ENCODE data around the gene FGR.
"Not testable (repeated sequence)": the region's sequence is repeated elsewhere in the genome, so short reads cannot be mapped to it uniquely, and the experiment has no call there.

FGR gene

DNA sequence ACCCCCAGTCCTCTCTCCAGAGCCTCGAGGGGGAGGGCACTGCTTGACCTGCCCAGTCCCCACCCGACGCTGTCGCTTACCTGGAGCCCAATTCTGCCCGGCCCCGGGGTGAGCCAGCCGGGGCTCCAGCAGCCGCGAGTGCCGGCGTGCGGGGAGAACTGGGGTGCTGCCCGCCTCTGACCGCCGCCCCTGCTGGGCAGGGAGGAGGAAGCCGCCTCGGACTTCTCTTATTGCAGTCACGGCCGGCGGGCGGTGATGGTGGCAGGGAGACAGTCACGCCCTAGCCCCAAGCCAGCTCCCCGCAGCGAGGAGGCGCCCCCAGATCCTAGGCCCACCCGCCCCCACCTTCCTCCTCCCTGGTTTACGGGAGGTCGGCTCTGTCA lies at the start of gene FGR:
Gene FGR (minus strand): TSS at position 201 of the 383 bp plus-strand sequence. CDS start 11,269 bp downstream, outside the sequence.
- Histone ChIP-seq H3K27me3 (peaks cover 0 to 27% of the 10 kb centered on the region in 2 donors), H3K27ac (peak within 1 kb of the TSS; percentile 25 to 42), H3K36me3 (no peaks in the 10 kb centered on the region), H3K9me3 (no peaks in the 10 kb centered on the region), H3K4me1 (peaks cover 0 to 19% (median 12%) of the 10 kb centered on the region in 4 donors), H3K4me3 (peak within 1 kb of the TSS; percentile 35 to 58)
- peak in 1 of 2 donors; percentile 49 for DNase-seq
- TF ChIP-seq, protein P1, sequence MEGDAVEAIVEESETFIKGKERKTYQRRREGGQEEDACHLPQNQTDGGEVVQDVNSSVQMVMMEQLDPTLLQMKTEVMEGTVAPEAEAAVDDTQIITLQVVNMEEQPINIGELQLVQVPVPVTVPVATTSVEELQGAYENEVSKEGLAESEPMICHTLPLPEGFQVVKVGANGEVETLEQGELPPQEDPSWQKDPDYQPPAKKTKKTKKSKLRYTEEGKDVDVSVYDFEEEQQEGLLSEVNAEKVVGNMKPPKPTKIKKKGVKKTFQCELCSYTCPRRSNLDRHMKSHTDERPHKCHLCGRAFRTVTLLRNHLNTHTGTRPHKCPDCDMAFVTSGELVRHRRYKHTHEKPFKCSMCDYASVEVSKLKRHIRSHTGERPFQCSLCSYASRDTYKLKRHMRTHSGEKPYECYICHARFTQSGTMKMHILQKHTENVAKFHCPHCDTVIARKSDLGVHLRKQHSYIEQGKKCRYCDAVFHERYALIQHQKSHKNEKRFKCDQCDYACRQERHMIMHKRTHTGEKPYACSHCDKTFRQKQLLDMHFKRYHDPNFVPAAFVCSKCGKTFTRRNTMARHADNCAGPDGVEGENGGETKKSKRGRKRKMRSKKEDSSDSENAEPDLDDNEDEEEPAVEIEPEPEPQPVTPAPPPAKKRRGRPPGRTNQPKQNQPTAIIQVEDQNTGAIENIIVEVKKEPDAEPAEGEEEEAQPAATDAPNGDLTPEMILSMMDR (IDR thresholded peaks at IDR 0.05), result no peak
- intact Hi-C loops (cut with DNase I; ENCODE audit: low total_unique reads), result no loop called here

- peaks cover 0 to 2% (median 1%) of the 10 kb centered on the region in 4 donors for H3K4me1 ChIP-seq
- no peak overlapping the region for H3K27ac ChIP-seq
- TF ChIP-seq, protein P1 (IDR thresholded peaks at IDR 0.05), result no peak
- H3K36me3 ChIP-seq, result no peaks in the 10 kb centered on the region
- no peak for DNase-seq
- H3K9me3 ChIP-seq, result peaks cover 0 to 19% (median 13%) of the 10 kb centered on the region in 3 donors
- H3K4me3 ChIP-seq, result no peak overlapping the region
- no peaks in the 10 kb centered on the region for H3K27me3 ChIP-seq
- intact Hi-C loops (cut with DNase I; ENCODE audit: low total_unique reads), result no loop called here
Measured at GRCh38 chr1:27684176-27684575, 49.2 kb upstream of the FGR start.

GRCh38 chr1:27682351-27682944 lies 47.5 kb upstream of the FGR start:
- DNase-seq, result no peak
- intact Hi-C loops (cut with DNase I; ENCODE audit: low total_unique reads), result no loop called here
- H3K27me3 ChIP-seq, result no peaks in the 10 kb centered on the region
- H3K36me3 ChIP-seq, result no peaks in the 10 kb centered on the region
- no peaks in the 10 kb centered on the region for H3K4me1 ChIP-seq
- TF ChIP-seq, protein P1 (IDR thresholded peaks at IDR 0.05), result no peak
- no peak overlapping the region for H3K27ac ChIP-seq
- peaks cover 0 to 19% (median 13%) of the 10 kb centered on the region in 3 donors for H3K9me3 ChIP-seq
- no peak overlapping the region for H3K4me3 ChIP-seq

DNA sequence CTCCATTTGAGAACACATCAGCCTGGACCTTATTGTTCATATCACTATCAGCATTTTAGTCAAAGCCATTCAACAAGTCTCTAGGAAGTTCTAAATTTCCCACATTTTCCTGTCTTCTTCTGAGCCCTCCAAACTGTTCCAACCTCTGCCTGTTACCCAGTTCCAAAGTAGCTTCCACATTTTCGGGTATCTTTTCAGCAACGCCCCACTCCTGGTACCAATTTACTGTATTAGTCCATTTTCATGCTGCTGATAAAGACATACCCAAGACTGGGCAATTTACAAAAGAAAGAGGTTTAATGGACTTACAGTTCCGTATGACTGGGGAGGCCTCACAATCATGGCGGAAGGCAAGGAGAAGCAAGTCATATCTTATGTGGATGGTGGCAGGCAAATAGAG lies 46.6 kb upstream of the FGR start:
- H3K27me3 ChIP-seq; H3K4me3 ChIP-seq; H3K36me3 ChIP-seq; H3K4me1 ChIP-seq; DNase-seq; intact Hi-C loops (cut with DNase I; ENCODE audit: low total_unique reads); H3K27ac ChIP-seq: not testable (repeated sequence)
- H3K9me3 ChIP-seq, result peaks cover 0 to 19% (median 13%) of the 10 kb centered on the region in 3 donors

GRCh38 chr1:27680225-27680791 lies 45.3 kb upstream of the FGR start:
- DNase-seq; H3K36me3 ChIP-seq; H3K4me3 ChIP-seq; H3K4me1 ChIP-seq; H3K27me3 ChIP-seq; H3K27ac ChIP-seq; intact Hi-C loops (cut with DNase I; ENCODE audit: low total_unique reads): not testable (repeated sequence)
- H3K9me3 ChIP-seq, result peaks cover 0 to 19% (median 13%) of the 10 kb centered on the region in 3 donors

DNA sequence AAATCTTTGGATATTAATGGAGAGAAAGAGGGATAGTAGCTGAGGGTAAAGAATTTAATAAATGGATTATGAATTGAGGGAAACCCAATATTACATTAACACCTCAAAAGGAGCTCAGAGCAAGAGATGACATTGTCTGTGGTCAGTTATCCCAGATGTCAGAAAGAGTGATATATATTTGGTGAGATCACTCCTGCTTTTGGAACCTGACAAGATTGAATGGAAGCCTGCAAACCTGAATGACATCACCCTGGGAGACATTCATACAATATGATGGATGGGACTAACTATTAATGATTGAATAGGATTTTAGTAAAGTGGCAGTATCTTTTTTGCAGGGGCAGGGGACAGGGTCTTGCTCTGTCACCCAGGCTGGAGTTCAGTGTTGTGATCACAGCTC lies 43.8 kb upstream of the FGR start:
- Histone ChIP-seq H3K36me3 (no peaks in the 10 kb centered on the region), H3K4me1 (no peaks in the 10 kb centered on the region), H3K27ac (no peak overlapping the region), H3K27me3 (no peaks in the 10 kb centered on the region), H3K9me3 (peaks cover 0 to 19% (median 13%) of the 10 kb centered on the region in 3 donors), H3K4me3 (no peak overlapping the region)
- DNase-seq, result no peak
- intact Hi-C loops (cut with DNase I; ENCODE audit: low total_unique reads), result no loop called here
- TF ChIP-seq, protein P1 (IDR thresholded peaks at IDR 0.05), result no peak

Data from tibial artery (tissue), 4 donors.